Muscle of leg (tissue), 11 donors: ENCODE data around the gene EGLN1. TPM values are rescaled to one million over a fixed set of nuclear protein-coding genes. Genes with fewer than 3 reads are reported as not detected.

ENCODE experiments used
- DNase-seq: peaks from one replicate; pipeline ENCODE4 v3.0.0; 2013
- H3K27ac ChIP-seq: one replicate; pipeline ENCODE4 v1.5.1; 2013; ENCODE audit warnings: mild to moderate bottlenecking, low read length, control low read depth
- H3K27me3 ChIP-seq: one replicate; pipeline ENCODE4 v1.6.1; 2013; ENCODE audit warnings: low read length; ENCODE audit not compliant: control insufficient read depth, insufficient read depth
- H3K36me3 ChIP-seq: one replicate; pipeline ENCODE4 v1.6.1; 2013; ENCODE audit warnings: low read length; ENCODE audit not compliant: control insufficient read depth, insufficient read depth
- H3K4me1 ChIP-seq: one replicate; pipeline ENCODE4 v1.6.1; 2013; ENCODE audit warnings: low read length; ENCODE audit not compliant: control insufficient read depth, insufficient read depth
- H3K4me3 ChIP-seq: one replicate; pipeline ENCODE4 v1.5.1; 2013; ENCODE audit warnings: low read length, control low read depth
- H3K9me3 ChIP-seq: replicated peaks from 2 replicates; pipeline ENCODE4 v1.6.1; 2013; ENCODE audit warnings: low read depth, low read length; ENCODE audit not compliant: control insufficient read depth
- WGBS: methylation state at CpG from one replicate; pipeline ENCODE4 v1.1.5; 2013; ENCODE audit warnings: missing lambda C conversion rate; ENCODE audit not compliant: insufficient coverage; 5-methylcytosine and 5-hydroxymethylcytosine counted together
- polyA plus RNA-seq, 8 donors: library from polyadenylated mRNA; unstranded; fragments of 120-200 nt; gene quantifications; one replicate each; pipeline versions ENCODE4 v1.2.1 to v1.2.3, GENCODE V29; 2013; ENCODE audit warnings: inconsistent platforms in 1 of 8, low replicate concordance in 1 of 8; ENCODE audit not compliant: insufficient read length in 8 of 8, insufficient read depth in 1 of 8
- total RNA-seq: library from RNA; stranded (reverse); fragments of 120-200 nt; gene quantifications from one replicate; pipeline ENCODE4 v1.2.4, GENCODE V29; 2013

EGLN1 gene
- total and polyA plus RNA-seq, 9 donors = 35.7 to 47.9 (median 40.7) TPM

DNA sequence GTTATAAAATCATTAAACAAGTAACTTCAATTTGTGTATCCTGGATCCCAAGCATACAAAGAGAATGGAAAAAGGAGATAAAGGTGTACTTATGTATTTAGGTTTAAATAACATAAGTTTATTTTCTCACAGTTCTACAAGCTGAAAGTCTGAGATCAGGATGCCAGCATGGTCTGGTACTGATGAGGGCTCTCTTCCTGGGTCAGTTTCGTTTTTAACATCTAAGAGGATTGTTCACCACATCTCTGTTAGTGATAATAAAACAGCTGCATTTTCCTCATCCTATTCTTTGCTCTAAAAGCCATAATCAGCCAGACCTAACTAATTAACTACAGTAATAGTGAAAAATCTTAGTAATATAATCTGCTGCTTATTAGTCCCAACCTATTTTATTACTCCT, 5.2 kb downstream of the EGLN1 start:
- no CpG with 5 or more reads among the region's 1 CpG for WGBS
- Histone ChIP-seq H3K36me3 (no peaks in the 10 kb centered on the region), H3K27me3 (no peaks in the 10 kb centered on the region), H3K4me1 (peaks cover 15% of the 10 kb centered on the region), H3K9me3 (no peaks in the 10 kb centered on the region), H3K4me3 (no peak overlapping the region), H3K27ac (no peak overlapping the region)
- no peak for DNase-seq

DNA sequence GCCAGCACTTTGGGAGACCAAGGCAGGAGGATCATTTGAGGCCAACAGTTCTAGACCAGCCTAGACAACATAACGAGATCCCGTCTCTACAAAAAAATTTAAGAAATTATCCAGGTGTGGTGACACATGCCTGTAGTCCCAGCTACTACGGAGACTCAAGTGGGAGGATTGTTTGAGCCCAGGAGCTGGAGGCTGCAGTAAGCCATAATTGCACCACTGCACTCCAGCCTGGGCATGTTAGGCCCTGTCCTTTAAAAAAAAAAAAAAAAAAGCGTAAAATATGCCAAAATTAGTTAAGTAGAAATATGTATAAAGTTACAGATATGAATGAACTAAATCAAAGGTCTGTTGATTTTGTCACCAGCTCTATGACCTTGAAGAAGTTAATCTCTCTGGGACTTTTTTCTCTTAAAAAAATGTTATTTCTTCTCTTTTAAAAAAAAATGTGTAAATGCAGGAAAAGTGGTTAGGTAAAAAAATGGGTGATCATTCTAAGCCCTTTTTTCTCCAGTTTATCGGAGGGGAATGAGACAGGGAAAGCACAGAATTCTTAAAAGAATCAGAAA, 7.0 kb downstream of the EGLN1 start:
- peaks cover 13% of the 10 kb centered on the region for H3K4me1 ChIP-seq
- H3K27ac ChIP-seq = no peak overlapping the region
- H3K9me3 ChIP-seq = no peaks in the 10 kb centered on the region
- WGBS = no CpG with 5 or more reads among the region's 5 CpGs
- DNase-seq = no peak
- H3K36me3 ChIP-seq = no peaks in the 10 kb centered on the region
- H3K27me3 ChIP-seq = no peaks in the 10 kb centered on the region
- H3K4me3 ChIP-seq = no peak overlapping the region

DNA sequence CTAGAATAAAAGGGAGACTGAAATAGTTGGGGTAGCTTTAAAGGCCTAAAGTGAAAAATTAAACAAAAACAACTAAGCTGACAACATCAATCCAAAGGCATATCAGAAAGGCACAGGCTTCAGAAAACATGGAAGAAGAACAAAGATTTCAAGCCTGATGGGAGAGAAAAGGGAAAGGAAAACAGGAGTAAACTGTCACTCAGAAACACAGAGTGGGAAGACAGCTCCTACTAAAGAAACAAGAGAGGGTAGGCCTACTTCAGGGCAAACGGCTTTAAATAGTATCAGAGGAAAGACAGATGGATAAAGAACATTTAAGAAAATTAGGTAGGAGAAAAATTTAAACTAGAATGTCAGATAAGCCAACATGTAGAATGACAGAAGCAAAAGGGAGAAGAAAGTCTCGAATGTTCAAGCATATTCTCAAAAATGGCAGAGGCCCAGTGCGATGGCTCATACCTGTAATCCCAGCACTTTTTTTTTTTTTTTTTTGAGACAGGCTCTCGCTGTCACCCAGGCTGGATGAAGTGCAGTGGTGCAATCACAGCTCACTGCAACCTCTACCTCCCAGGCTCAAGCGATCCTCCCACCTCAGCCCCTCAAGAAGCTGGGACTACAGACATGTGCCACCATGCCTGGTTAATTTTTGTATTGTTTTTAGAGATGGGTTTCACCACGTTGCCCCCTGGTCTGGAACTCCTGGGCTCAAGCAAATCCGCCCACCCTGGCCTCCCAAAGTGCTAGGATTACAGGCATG, 7.6 kb downstream of the EGLN1 start:
- 75% methylated on average over 2 of the region's 7 CpGs for WGBS
- Histone ChIP-seq H3K36me3 (no peaks in the 10 kb centered on the region), H3K27ac (no peak overlapping the region), H3K9me3 (no peaks in the 10 kb centered on the region), H3K4me3 (no peak overlapping the region), H3K27me3 (no peaks in the 10 kb centered on the region), H3K4me1 (peaks cover 9% of the 10 kb centered on the region)
- DNase-seq = no peak

- WGBS = no CpG with 5 or more reads among the region's 2 CpGs
- Histone ChIP-seq H3K4me1 (peaks cover 9% of the 10 kb centered on the region), H3K9me3 (no peaks in the 10 kb centered on the region), H3K27me3 (no peaks in the 10 kb centered on the region), H3K4me3 (no peak overlapping the region), H3K36me3 (no peaks in the 10 kb centered on the region), H3K27ac (no peak overlapping the region)
- DNase-seq = no peak
Measured at GRCh38 chr1:231413749-231414082, 8.4 kb downstream of the EGLN1 start.

- no peaks in the 10 kb centered on the region for H3K36me3 ChIP-seq
- peaks cover 7% of the 10 kb centered on the region for H3K4me1 ChIP-seq
- no peak for DNase-seq
- WGBS = 65% methylated on average over 2 of the region's 2 CpGs
- no peak overlapping the region for H3K27ac ChIP-seq
- no peaks in the 10 kb centered on the region for H3K9me3 ChIP-seq
- H3K27me3 ChIP-seq = no peaks in the 10 kb centered on the region
- no peak overlapping the region for H3K4me3 ChIP-seq
Measured at GRCh38 chr1:231411036-231411531, 11.0 kb downstream of the EGLN1 start.

GRCh38 chr1:231410036-231410612, 12.0 kb downstream of the EGLN1 start:
- Histone ChIP-seq H3K4me1 (peaks cover 7% of the 10 kb centered on the region), H3K27me3 (no peaks in the 10 kb centered on the region), H3K36me3 (no peaks in the 10 kb centered on the region), H3K4me3 (no peak overlapping the region), H3K9me3 (no peaks in the 10 kb centered on the region), H3K27ac (no peak overlapping the region)
- peak; percentile 13 for DNase-seq
- WGBS = no CpG with 5 or more reads among the region's 2 CpGs

DNA sequence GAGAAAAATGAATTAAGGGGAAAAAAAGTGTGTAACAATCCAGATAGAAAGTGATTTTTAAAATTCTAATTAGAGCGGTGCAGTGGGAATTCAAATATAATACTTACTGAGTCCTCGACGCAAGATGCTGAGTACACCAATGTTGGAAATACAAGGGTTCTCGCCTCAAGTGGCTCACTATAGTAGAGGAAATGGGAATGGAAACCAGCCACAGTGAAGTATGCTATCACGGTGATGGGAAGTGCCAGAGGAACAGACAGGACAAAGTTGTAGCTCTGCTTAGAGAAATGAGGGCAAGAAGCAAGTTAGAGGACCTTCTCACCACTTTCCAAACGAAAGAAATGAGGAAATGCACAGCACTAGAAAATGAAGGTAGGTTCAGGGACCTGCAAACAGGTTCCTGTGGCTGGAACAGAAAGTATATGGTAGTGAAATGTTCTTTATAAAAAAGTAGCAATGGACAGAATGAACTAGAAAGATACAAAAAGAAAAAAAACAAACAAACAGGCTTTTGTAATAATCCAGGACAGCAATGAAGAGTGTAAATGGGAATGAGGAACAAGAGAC, 13.5 kb downstream of the EGLN1 start:
- no peak overlapping the region for H3K27ac ChIP-seq
- no peaks in the 10 kb centered on the region for H3K9me3 ChIP-seq
- no peak overlapping the region for H3K4me3 ChIP-seq
- WGBS = 71% methylated on average over 3 of the region's 6 CpGs
- peak; percentile 18 for DNase-seq
- peaks cover 3% of the 10 kb centered on the region for H3K4me1 ChIP-seq
- no peaks in the 10 kb centered on the region for H3K36me3 ChIP-seq
- no peaks in the 10 kb centered on the region for H3K27me3 ChIP-seq

GRCh38 chr1:231407547-231408396, 14.3 kb downstream of the EGLN1 start:
- Histone ChIP-seq H3K4me3 (no peak overlapping the region), H3K4me1 (peaks cover 3% of the 10 kb centered on the region), H3K9me3 (no peaks in the 10 kb centered on the region), H3K27ac (no peak overlapping the region), H3K36me3 (no peaks in the 10 kb centered on the region), H3K27me3 (no peaks in the 10 kb centered on the region)
- peak; percentile 11 for DNase-seq
- WGBS = 19% methylated on average over 1 of the region's 6 CpGs

GRCh38 chr1:231407049-231407448, 15.0 kb downstream of the EGLN1 start:
- Histone ChIP-seq H3K9me3 (no peaks in the 10 kb centered on the region), H3K4me3 (no peak overlapping the region), H3K27ac (no peak overlapping the region), H3K4me1 (peaks cover 3% of the 10 kb centered on the region), H3K36me3 (no peaks in the 10 kb centered on the region), H3K27me3 (no peaks in the 10 kb centered on the region)
- DNase-seq = no peak
- WGBS = no CpG with 5 or more reads among the region's 3 CpGs
